WTC11 (cell line): ENCODE measurements around the gene CDCA5. TPM values are rescaled to one million over a fixed set of nuclear protein-coding genes. Genes with fewer than 3 reads are reported as not detected.

Experiments used
- ATAC-seq: fragments of 200-7000 bp; cut with Tn5 transposase; 2 replicates; pipeline ENCODE4 v1.10.0; 2021; ENCODE audit warnings: mild to moderate bottlenecking, moderate library complexity
- CTCF ChIA-PET: fragments of 300-600 bp; sonication (Branson Sonifier 250); formaldehyde crosslinking; loops from one replicate; lab custom pipeline; 2021; ENCODE audit warnings: antibody characterized with exemption; lab: Charles Lee
- POLR2A ChIA-PET: fragments of 350-600 bp; sonication (Branson Sonifier 250); formaldehyde crosslinking; loops from one replicate; lab custom pipeline; 2021; ENCODE audit warnings: antibody characterized with exemption; lab: Charles Lee
- DNase-seq: peaks from one replicate; pipeline ENCODE4 v3.0.0; 2021; ENCODE audit warnings: low spot score
- H3K27ac Mint-ChIP-seq: 2 replicates; pipeline ENCODE4 v1.8.0; 2021; ENCODE audit warnings: mixed read lengths
- H3K27me3 Mint-ChIP-seq: 2 replicates; pipeline ENCODE4 v1.8.0; 2021; ENCODE audit warnings: low read depth, mild to moderate bottlenecking, moderate library complexity, mixed read lengths
- H3K36me3 Mint-ChIP-seq: 2 replicates; pipeline ENCODE4 v1.8.0; 2021; ENCODE audit warnings: mixed read lengths
- H3K4me1 Mint-ChIP-seq: 2 replicates; pipeline ENCODE4 v1.8.0; 2022; ENCODE audit warnings: mixed read lengths
- H3K4me3 Mint-ChIP-seq: 2 replicates; pipeline ENCODE4 v1.8.0; 2021; ENCODE audit warnings: mild to moderate bottlenecking, moderate library complexity, mixed read lengths
- H3K9me3 Mint-ChIP-seq: 2 replicates; pipeline ENCODE4 v1.8.0; 2021; ENCODE audit warnings: mixed read lengths
- ATF1 ChIP-seq: sonication (generic); formaldehyde crosslinking; IDR thresholded peaks from 2 replicates; pipeline ENCODE4 v1.8.1; 2023; ENCODE audit warnings: mild to moderate bottlenecking, moderate library complexity, missing genetic modification reagents
- ATF2 ChIP-seq: sonication (generic); formaldehyde crosslinking; IDR thresholded peaks from 2 replicates; pipeline ENCODE4 v1.8.1; 2022; ENCODE audit warnings: low read depth, missing genetic modification reagents, borderline replicate concordance
- CTCF ChIP-seq: fragments of 200-600 bp; IDR thresholded peaks from 2 replicates; pipeline ENCODE4 v1.8.0; 2022; ENCODE audit warnings: antibody characterized with exemption
- ETV6 ChIP-seq: sonication (generic); formaldehyde crosslinking; IDR thresholded peaks from 2 replicates; pipeline ENCODE4 v1.8.1; 2022; ENCODE audit warnings: mild to moderate bottlenecking, missing genetic modification reagents
- FOXK1 ChIP-seq: sonication (generic); formaldehyde crosslinking; IDR thresholded peaks from 2 replicates; pipeline ENCODE4 v1.8.0; 2022; ENCODE audit warnings: mild to moderate bottlenecking, moderate library complexity, missing genetic modification reagents
- GRHL2 ChIP-seq: fragments of 250-450 bp; sonication (Bioruptor Pico); IDR thresholded peaks from 2 replicates; pipeline ENCODE4 v1.8.0; 2022; ENCODE audit warnings: mild to moderate bottlenecking, moderate library complexity; ENCODE audit not compliant: insufficient replicate concordance, severe bottlenecking
- MAX ChIP-seq: sonication (generic); formaldehyde crosslinking; IDR thresholded peaks from 2 replicates; pipeline ENCODE4 v1.8.0; 2022; ENCODE audit warnings: mild to moderate bottlenecking, missing genetic modification reagents
- NFYB ChIP-seq: sonication (generic); formaldehyde crosslinking; conservative IDR thresholded peaks from 2 replicates; pipeline ENCODE4 v1.8.0; 2022; ENCODE audit warnings: low read depth, missing genetic modification reagents
- OVOL2 ChIP-seq: fragments of 250-450 bp; sonication (Bioruptor Pico); IDR thresholded peaks from 2 replicates; pipeline ENCODE4 v1.9.0; 2021; ENCODE audit warnings: mild to moderate bottlenecking, borderline replicate concordance
- PRDM15 ChIP-seq: sonication (generic); formaldehyde crosslinking; IDR thresholded peaks from 2 replicates; pipeline ENCODE4 v1.8.0; 2022; ENCODE audit warnings: missing genetic modification reagents
- PRRX2 ChIP-seq: fragments of 250-450 bp; sonication (Bioruptor Pico); IDR thresholded peaks from 2 replicates; pipeline ENCODE4 v1.8.0; 2021; ENCODE audit warnings: mild to moderate bottlenecking
- RELA ChIP-seq: sonication (generic); formaldehyde crosslinking; IDR thresholded peaks from 2 replicates; pipeline ENCODE4 v1.8.1; 2022; ENCODE audit warnings: missing genetic modification reagents, mild to moderate bottlenecking, borderline replicate concordance
- TEAD1 ChIP-seq: sonication (generic); formaldehyde crosslinking; IDR thresholded peaks from 2 replicates; pipeline ENCODE4 v1.8.0; 2022; ENCODE audit warnings: mild to moderate bottlenecking, missing genetic modification reagents
- USF2 ChIP-seq: sonication (generic); formaldehyde crosslinking; IDR thresholded peaks from 2 replicates; pipeline ENCODE4 v1.8.1; 2023; ENCODE audit warnings: mild to moderate bottlenecking, missing genetic modification reagents, moderate library complexity
- ZNF121 ChIP-seq: sonication (generic); formaldehyde crosslinking; IDR thresholded peaks from 2 replicates; pipeline ENCODE4 v1.8.0; 2023; ENCODE audit warnings: missing genetic modification reagents
- ZNF281 ChIP-seq: sonication (generic); formaldehyde crosslinking; IDR thresholded peaks from 2 replicates; pipeline ENCODE4 v1.8.0; 2023; ENCODE audit warnings: mild to moderate bottlenecking, missing genetic modification reagents
- ZNF317 ChIP-seq: sonication (generic); formaldehyde crosslinking; IDR thresholded peaks from 2 replicates; pipeline ENCODE4 v1.8.1; 2023; ENCODE audit warnings: low read depth, mild to moderate bottlenecking, moderate library complexity, missing genetic modification reagents, borderline replicate concordance
- ZNF423 ChIP-seq: fragments of 250-450 bp; sonication (Bioruptor Pico); IDR thresholded peaks from 2 replicates; pipeline ENCODE4 v2.1.2; 2022; ENCODE audit warnings: mild to moderate bottlenecking, moderate library complexity
- total RNA-seq: library from RNA; stranded (reverse); gene quantifications from 3 replicates; pipeline ENCODE4 v1.2.3, GENCODE V29; 2021

CDCA5 gene
- total RNA-seq, 1 experiment from 2014 or later = 95.9 TPM

GRCh38 chr11:65128182-65129145 lies 44.6 kb upstream of the CDCA5 start:
- H3K9me3 Mint-ChIP-seq = no peaks in the 10 kb centered on the region
- H3K4me3 Mint-ChIP-seq = no peak overlapping the region
- H3K27me3 Mint-ChIP-seq = no peaks in the 10 kb centered on the region
- no peak overlapping the region for H3K27ac Mint-ChIP-seq
- POLR2A ChIA-PET = no interaction called here
- ATAC-seq (no peak), DNase-seq (no peak)
- no peak for TF ChIP-seq OVOL2 (CRISPR knock-in tag)
- no peak for TF ChIP-seq ZNF121 (CRISPR knock-in tag)
- TF ChIP-seq FOXK1 (CRISPR knock-in tag) = no peak
- no peak for TF ChIP-seq ATF1 (CRISPR knock-in tag)
- no peak for TF ChIP-seq NFYB (CRISPR knock-in tag)
- no peak for TF ChIP-seq MAX
- TF ChIP-seq ZNF317 (CRISPR knock-in tag) = no peak
- no peak for TF ChIP-seq TEAD1
- peaks cover 37% of the 10 kb centered on the region for H3K36me3 Mint-ChIP-seq
- peaks cover 9% of the 10 kb centered on the region for H3K4me1 Mint-ChIP-seq
- CTCF ChIA-PET = interaction anchor here (0.5 to 1.5 kb wide), 5 partner anchors 18 to 203 kb away, joined by 3 to 4 read pairs (median 4); no protein-coding TSS in a partner anchor

- peaks cover 5% of the 10 kb centered on the region for H3K4me1 Mint-ChIP-seq
- ATAC-seq = no peak
Measured at GRCh38 chr11:65127473-65128181, 43.8 kb upstream of the CDCA5 start.

GRCh38 chr11:65126624-65127274 lies 42.9 kb upstream of the CDCA5 start:
- peaks cover 31% of the 10 kb centered on the region for H3K36me3 Mint-ChIP-seq
- ATAC-seq = no peak
- no peaks in the 10 kb centered on the region for H3K27me3 Mint-ChIP-seq
- CTCF ChIA-PET = interaction anchor here (0.6 to 2.2 kb wide), 3 partner anchors 13 to 77 kb away, joined by 3 to 7 read pairs (median 3); no protein-coding TSS in a partner anchor
- H3K4me1 Mint-ChIP-seq = peaks cover 8% of the 10 kb centered on the region
- no peaks in the 10 kb centered on the region for H3K9me3 Mint-ChIP-seq
- DNase-seq = no peak
- POLR2A ChIA-PET = no interaction called here
- no peak overlapping the region for H3K4me3 Mint-ChIP-seq
- H3K27ac Mint-ChIP-seq = no peak overlapping the region
- no peak for TF ChIP-seq PRDM15
- no peak for TF ChIP-seq GRHL2 (CRISPR knock-in tag)
- no peak for TF ChIP-seq TEAD1
- TF ChIP-seq USF2 = no peak
- TF ChIP-seq CTCF = no peak
- no peak for TF ChIP-seq ZNF281 (CRISPR knock-in tag)
- no peak for TF ChIP-seq RELA
- no peak for TF ChIP-seq ZNF423 (CRISPR knock-in tag)
- no peak for TF ChIP-seq PRRX2 (CRISPR knock-in tag)
- TF ChIP-seq ATF2 (CRISPR knock-in tag) = no peak

More at GRCh38 chr11:65127473-65128181, 43.8 kb upstream of the CDCA5 start:
- Mint-ChIP-seq H3K27ac (no peak overlapping the region), H3K36me3 (peaks cover 34% of the 10 kb centered on the region), H3K4me3 (no peak overlapping the region), H3K27me3 (no peaks in the 10 kb centered on the region)
- CTCF ChIA-PET = interaction anchor here (0.6 to 1.3 kb wide), 3 partner anchors 17 to 123 kb away, joined by 3 to 4 read pairs (median 4); no protein-coding TSS in a partner anchor
- TF ChIP-seq ZNF121 (CRISPR knock-in tag) (no peak), ETV6 (no peak)
- TF ChIP-seq, all 79 proteins: peak for 0
- no peak for DNase-seq
- H3K9me3 Mint-ChIP-seq = no peaks in the 10 kb centered on the region
- POLR2A ChIA-PET = no interaction called here
